Measurements from ENCODE around the gene CDK8.

Gene CDK8

GRCh38 chr13:26425443-26426358, 171.8 kb downstream of the CDK8 start:
- H3K79me2 ChIP-seq (ENCODE audit: control insufficient read depth, low read length), result no peaks in the 10 kb centered on the region
- H3K27ac ChIP-seq (ENCODE audit: low read depth, low read length), result no peak overlapping the region
- no peak overlapping the region for H3K4me2 ChIP-seq (ENCODE audit: low read length)
- no peaks in the 10 kb centered on the region for H3K36me3 ChIP-seq (ENCODE audit: control insufficient read depth, low read length)
- no peaks in the 10 kb centered on the region for H3K9me2 ChIP-seq (replicated peaks; ENCODE audit: control insufficient read depth, low read length)
- H3F3A ChIP-seq (ENCODE audit: control insufficient read depth, insufficient read depth), result no peaks in the 10 kb centered on the region
- TF ChIP-seq EZH2phosphoT487 (IDR thresholded peaks at IDR 0.05; ENCODE audit: borderline replicate concordance, low read length) (no peak), CTCF (IDR thresholded peaks at IDR 0.05; ENCODE audit: low read depth, low read length, poor library complexity, severe bottlenecking) (no peak)
- H3K27me3 ChIP-seq (ENCODE audit: control insufficient read depth, low read length), result no peaks in the 10 kb centered on the region
- no peaks in the 10 kb centered on the region for H4K20me1 ChIP-seq (ENCODE audit: control insufficient read depth, insufficient read depth, low read depth, low read length)
- no peak overlapping the region for H3K4me3 ChIP-seq (ENCODE audit: low read length)
- H3K9me3 ChIP-seq (ENCODE audit: control insufficient read depth, insufficient read depth, low read length), result no peaks in the 10 kb centered on the region
- H3K4me1 ChIP-seq (ENCODE audit: control insufficient read depth, low read length), result no peaks in the 10 kb centered on the region

GRCh38 chr13:26433776-26434175, 179.8 kb downstream of the CDK8 start:
- no peak overlapping the region for H3K4me2 ChIP-seq (ENCODE audit: low read length)
- H3K9me3 ChIP-seq (ENCODE audit: control insufficient read depth, insufficient read depth, low read length), result peaks cover 18% of the 10 kb centered on the region
- no peaks in the 10 kb centered on the region for H3K9me2 ChIP-seq (replicated peaks; ENCODE audit: control insufficient read depth, low read length)
- H3K79me2 ChIP-seq (ENCODE audit: control insufficient read depth, low read length), result no peaks in the 10 kb centered on the region
- no peaks in the 10 kb centered on the region for H3K4me1 ChIP-seq (ENCODE audit: control insufficient read depth, low read length)
- no peaks in the 10 kb centered on the region for H3K36me3 ChIP-seq (ENCODE audit: control insufficient read depth, low read length)
- no peaks in the 10 kb centered on the region for H4K20me1 ChIP-seq (ENCODE audit: control insufficient read depth, insufficient read depth, low read depth, low read length)
- no peaks in the 10 kb centered on the region for H3F3A ChIP-seq (ENCODE audit: control insufficient read depth, insufficient read depth)
- H3K4me3 ChIP-seq (ENCODE audit: low read length), result no peak overlapping the region
- no peaks in the 10 kb centered on the region for H3K27me3 ChIP-seq (ENCODE audit: control insufficient read depth, low read length)
- TF ChIP-seq CTCF (IDR thresholded peaks at IDR 0.05; ENCODE audit: low read depth, low read length, poor library complexity, severe bottlenecking) (no peak), EZH2phosphoT487 (IDR thresholded peaks at IDR 0.05; ENCODE audit: borderline replicate concordance, low read length) (no peak)
- no peak overlapping the region for H3K27ac ChIP-seq (ENCODE audit: low read depth, low read length)

GRCh38 chr13:26435171-26435570, 181.2 kb downstream of the CDK8 start:
- Histone ChIP-seq H3K36me3 (ENCODE audit: control insufficient read depth, low read length) (no peaks in the 10 kb centered on the region), H3K4me2 (ENCODE audit: low read length) (no peak overlapping the region), H3F3A (ENCODE audit: control insufficient read depth, insufficient read depth) (no peaks in the 10 kb centered on the region), H3K9me2 (replicated peaks; ENCODE audit: control insufficient read depth, low read length) (no peaks in the 10 kb centered on the region), H3K27me3 (ENCODE audit: control insufficient read depth, low read length) (no peaks in the 10 kb centered on the region), H3K4me1 (ENCODE audit: control insufficient read depth, low read length) (no peaks in the 10 kb centered on the region), H3K27ac (ENCODE audit: low read depth, low read length) (no peak overlapping the region), H3K9me3 (ENCODE audit: control insufficient read depth, insufficient read depth, low read length) (peaks cover 18% of the 10 kb centered on the region), H3K79me2 (ENCODE audit: control insufficient read depth, low read length) (no peaks in the 10 kb centered on the region), H4K20me1 (ENCODE audit: control insufficient read depth, insufficient read depth, low read depth, low read length) (no peaks in the 10 kb centered on the region), H3K4me3 (ENCODE audit: low read length) (no peak overlapping the region)
- TF ChIP-seq CTCF (IDR thresholded peaks at IDR 0.05; ENCODE audit: low read depth, low read length, poor library complexity, severe bottlenecking), result no peak
- TF ChIP-seq EZH2phosphoT487 (IDR thresholded peaks at IDR 0.05; ENCODE audit: borderline replicate concordance, low read length), result no peak
